ENCODE data around the gene RNPS1. TPM values are rescaled to one million over a fixed set of nuclear protein-coding genes. Genes with fewer than 3 reads are reported as not detected.
A peak's percentile ranks its signal among the peaks of the same experiment; 100 is the strongest.

Gene RNPS1
- total and polyA plus RNA-seq, 9 of the 15 experiments (the other 6 are each of a cell fraction or from before 2014, with no cell fraction given), result 44.9 to 338 (median 202) TPM

DNA sequence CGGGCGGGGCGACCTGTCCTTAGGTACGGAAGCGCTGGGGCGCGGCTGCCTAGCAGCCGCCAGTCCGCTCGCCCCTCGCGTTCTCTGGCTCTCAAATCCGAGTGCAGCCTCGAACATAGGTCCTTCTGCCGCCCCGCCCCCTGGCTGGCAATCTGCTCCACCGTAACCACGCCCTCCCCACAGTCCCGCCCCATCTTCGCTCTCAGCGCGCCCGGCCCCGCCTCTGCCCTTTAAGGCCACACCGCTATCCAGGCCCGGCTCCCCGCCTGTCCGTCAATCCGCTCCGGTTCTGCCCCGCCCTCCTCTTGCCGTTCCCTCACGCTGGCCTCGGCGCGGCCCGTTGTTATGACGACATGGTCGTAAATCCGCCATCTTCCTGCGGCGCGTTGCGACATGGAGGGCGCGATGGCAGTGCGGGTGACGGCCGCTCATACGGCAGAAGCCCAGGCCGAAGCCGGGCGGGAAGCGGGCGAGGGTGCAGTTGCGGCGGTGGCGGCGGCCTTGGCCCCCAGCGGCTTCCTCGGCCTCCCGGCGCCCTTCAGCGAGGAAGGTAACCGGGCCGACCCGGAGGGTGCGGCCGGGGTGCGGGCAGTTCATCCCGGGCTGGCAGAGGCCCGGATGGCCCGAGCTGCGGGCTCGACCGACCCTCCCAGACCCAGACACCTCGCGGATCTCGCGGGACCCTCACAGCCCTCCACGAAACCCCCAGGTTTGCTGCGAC is 44.5 kb downstream of the RNPS1 start, which contains the start of gene E4F1 (continued):
- TF ChIP-seq, protein P1, sequence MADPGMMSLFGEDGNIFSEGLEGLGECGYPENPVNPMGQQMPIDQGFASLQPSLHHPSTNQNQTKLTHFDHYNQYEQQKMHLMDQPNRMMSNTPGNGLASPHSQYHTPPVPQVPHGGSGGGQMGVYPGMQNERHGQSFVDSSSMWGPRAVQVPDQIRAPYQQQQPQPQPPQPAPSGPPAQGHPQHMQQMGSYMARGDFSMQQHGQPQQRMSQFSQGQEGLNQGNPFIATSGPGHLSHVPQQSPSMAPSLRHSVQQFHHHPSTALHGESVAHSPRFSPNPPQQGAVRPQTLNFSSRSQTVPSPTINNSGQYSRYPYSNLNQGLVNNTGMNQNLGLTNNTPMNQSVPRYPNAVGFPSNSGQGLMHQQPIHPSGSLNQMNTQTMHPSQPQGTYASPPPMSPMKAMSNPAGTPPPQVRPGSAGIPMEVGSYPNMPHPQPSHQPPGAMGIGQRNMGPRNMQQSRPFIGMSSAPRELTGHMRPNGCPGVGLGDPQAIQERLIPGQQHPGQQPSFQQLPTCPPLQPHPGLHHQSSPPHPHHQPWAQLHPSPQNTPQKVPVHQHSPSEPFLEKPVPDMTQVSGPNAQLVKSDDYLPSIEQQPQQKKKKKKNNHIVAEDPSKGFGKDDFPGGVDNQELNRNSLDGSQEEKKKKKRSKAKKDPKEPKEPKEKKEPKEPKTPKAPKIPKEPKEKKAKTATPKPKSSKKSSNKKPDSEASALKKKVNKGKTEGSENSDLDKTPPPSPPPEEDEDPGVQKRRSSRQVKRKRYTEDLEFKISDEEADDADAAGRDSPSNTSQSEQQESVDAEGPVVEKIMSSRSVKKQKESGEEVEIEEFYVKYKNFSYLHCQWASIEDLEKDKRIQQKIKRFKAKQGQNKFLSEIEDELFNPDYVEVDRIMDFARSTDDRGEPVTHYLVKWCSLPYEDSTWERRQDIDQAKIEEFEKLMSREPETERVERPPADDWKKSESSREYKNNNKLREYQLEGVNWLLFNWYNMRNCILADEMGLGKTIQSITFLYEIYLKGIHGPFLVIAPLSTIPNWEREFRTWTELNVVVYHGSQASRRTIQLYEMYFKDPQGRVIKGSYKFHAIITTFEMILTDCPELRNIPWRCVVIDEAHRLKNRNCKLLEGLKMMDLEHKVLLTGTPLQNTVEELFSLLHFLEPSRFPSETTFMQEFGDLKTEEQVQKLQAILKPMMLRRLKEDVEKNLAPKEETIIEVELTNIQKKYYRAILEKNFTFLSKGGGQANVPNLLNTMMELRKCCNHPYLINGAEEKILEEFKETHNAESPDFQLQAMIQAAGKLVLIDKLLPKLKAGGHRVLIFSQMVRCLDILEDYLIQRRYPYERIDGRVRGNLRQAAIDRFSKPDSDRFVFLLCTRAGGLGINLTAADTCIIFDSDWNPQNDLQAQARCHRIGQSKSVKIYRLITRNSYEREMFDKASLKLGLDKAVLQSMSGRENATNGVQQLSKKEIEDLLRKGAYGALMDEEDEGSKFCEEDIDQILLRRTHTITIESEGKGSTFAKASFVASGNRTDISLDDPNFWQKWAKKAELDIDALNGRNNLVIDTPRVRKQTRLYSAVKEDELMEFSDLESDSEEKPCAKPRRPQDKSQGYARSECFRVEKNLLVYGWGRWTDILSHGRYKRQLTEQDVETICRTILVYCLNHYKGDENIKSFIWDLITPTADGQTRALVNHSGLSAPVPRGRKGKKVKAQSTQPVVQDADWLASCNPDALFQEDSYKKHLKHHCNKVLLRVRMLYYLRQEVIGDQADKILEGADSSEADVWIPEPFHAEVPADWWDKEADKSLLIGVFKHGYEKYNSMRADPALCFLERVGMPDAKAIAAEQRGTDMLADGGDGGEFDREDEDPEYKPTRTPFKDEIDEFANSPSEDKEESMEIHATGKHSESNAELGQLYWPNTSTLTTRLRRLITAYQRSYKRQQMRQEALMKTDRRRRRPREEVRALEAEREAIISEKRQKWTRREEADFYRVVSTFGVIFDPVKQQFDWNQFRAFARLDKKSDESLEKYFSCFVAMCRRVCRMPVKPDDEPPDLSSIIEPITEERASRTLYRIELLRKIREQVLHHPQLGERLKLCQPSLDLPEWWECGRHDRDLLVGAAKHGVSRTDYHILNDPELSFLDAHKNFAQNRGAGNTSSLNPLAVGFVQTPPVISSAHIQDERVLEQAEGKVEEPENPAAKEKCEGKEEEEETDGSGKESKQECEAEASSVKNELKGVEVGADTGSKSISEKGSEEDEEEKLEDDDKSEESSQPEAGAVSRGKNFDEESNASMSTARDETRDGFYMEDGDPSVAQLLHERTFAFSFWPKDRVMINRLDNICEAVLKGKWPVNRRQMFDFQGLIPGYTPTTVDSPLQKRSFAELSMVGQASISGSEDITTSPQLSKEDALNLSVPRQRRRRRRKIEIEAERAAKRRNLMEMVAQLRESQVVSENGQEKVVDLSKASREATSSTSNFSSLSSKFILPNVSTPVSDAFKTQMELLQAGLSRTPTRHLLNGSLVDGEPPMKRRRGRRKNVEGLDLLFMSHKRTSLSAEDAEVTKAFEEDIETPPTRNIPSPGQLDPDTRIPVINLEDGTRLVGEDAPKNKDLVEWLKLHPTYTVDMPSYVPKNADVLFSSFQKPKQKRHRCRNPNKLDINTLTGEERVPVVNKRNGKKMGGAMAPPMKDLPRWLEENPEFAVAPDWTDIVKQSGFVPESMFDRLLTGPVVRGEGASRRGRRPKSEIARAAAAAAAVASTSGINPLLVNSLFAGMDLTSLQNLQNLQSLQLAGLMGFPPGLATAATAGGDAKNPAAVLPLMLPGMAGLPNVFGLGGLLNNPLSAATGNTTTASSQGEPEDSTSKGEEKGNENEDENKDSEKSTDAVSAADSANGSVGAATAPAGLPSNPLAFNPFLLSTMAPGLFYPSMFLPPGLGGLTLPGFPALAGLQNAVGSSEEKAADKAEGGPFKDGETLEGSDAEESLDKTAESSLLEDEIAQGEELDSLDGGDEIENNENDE (IDR thresholded peaks at IDR 0.05; ENCODE audit: low read depth, low read length), result no peak
- TF ChIP-seq SREBF2 (CRISPR knock-in tag; IDR thresholded peaks at IDR 0.05), result no peak
- TF ChIP-seq HMGN3 (IDR thresholded peaks at IDR 0.05; ENCODE audit: borderline replicate concordance, extremely low read depth, insufficient read length, low read depth, low read length), result peak; percentile 91
- no peak for TF ChIP-seq ZNF263 (CRISPR knock-in tag; IDR thresholded peaks at IDR 0.05; ENCODE audit: borderline replicate concordance)
- TF ChIP-seq RBM14 (IDR thresholded peaks at IDR 0.05; ENCODE audit: borderline replicate concordance, insufficient read depth, low read depth, low read length), result no peak
- no peak for TF ChIP-seq SMC3 (conservative IDR thresholded peaks at IDR 0.05; ENCODE audit: insufficient read depth, low read depth, low read length)
- peak; percentile 90 for TF ChIP-seq TFAP4 (CRISPR knock-in tag; IDR thresholded peaks at IDR 0.05; ENCODE audit: borderline replicate concordance)
- 0 out of 2 replicates have a peak, but pooled peaks have one; percentile 9 for TF ChIP-seq TAF7 (tag; IDR thresholded peaks at IDR 0.05)
- TF ChIP-seq HSF4 (CRISPR knock-in tag; IDR thresholded peaks at IDR 0.05; ENCODE audit: borderline replicate concordance), result no peak
- TF ChIP-seq MITF (IDR thresholded peaks at IDR 0.05), result no peak
- peak; percentile 56 for TF ChIP-seq L3MBTL2 (IDR thresholded peaks at IDR 0.05)

All from K562 (cell line).